ENCODE measurements around the gene TADA2A.

DNA sequence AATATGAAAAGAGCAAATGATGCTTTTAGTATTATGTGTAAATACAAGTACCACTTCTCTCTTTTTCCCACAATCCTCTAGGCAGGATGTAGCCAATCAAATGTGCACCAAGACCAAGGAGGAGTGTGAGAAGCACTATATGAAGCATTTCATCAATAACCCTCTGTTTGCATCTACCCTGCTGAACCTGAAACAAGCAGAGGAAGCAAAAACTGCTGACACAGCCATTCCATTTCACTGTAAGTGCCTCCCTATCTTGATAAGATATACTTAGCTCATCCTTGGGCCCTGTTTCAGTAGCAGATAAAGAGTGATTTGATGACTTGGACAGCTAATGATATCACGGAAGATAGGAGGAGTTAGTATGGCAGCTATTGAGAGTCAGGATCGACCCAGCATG is 33.7 kb downstream of the TADA2A start:
- TF ChIP-seq EZH2 (IDR thresholded peaks at IDR 0.05; ENCODE audit: borderline replicate concordance), result no peak
- TF ChIP-seq, protein P1, sequence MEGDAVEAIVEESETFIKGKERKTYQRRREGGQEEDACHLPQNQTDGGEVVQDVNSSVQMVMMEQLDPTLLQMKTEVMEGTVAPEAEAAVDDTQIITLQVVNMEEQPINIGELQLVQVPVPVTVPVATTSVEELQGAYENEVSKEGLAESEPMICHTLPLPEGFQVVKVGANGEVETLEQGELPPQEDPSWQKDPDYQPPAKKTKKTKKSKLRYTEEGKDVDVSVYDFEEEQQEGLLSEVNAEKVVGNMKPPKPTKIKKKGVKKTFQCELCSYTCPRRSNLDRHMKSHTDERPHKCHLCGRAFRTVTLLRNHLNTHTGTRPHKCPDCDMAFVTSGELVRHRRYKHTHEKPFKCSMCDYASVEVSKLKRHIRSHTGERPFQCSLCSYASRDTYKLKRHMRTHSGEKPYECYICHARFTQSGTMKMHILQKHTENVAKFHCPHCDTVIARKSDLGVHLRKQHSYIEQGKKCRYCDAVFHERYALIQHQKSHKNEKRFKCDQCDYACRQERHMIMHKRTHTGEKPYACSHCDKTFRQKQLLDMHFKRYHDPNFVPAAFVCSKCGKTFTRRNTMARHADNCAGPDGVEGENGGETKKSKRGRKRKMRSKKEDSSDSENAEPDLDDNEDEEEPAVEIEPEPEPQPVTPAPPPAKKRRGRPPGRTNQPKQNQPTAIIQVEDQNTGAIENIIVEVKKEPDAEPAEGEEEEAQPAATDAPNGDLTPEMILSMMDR (IDR thresholded peaks at IDR 0.05; ENCODE audit: poor library complexity), result no peak
- TF ChIP-seq EZH2phosphoT487 (IDR thresholded peaks at IDR 0.05; ENCODE audit: low read depth, severe bottlenecking, unreplicated experiment), result no peak
